ENCODE data around the gene SLC25A25. TPM values are rescaled to one million over a fixed set of nuclear protein-coding genes. Genes with fewer than 3 reads are reported as not detected.

The SLC25A25 gene
- total RNA-seq, 1 experiment from 2014 or later = 10.7 TPM

GRCh38 chr9:128121466-128121810, 53.4 kb downstream of the SLC25A25 start:
- H3K4me1 ChIP-seq (ENCODE audit: control insufficient read depth, insufficient read depth, low read length) = peaks cover 3% of the 10 kb centered on the region; the same call in 1 of the 2 replicates
- in situ Hi-C loops (cut with HindIII; ENCODE audit: low pct_unique_long_range_greater_than_20kb, low sequenced_read_pairs) (no loop called here), intact Hi-C loops (cut with micrococcal nuclease; ENCODE audit: unreplicated experiment) (no loop called here)
- no peaks in the 10 kb centered on the region for H3K9me3 ChIP-seq (ENCODE audit: control insufficient read depth, insufficient read depth, low read depth, low read length)
- no TSS peak for BruUV-seq (replicated peaks)
- H3K36me3 ChIP-seq (ENCODE audit: control insufficient read depth, insufficient read depth, low read length) = no peaks in the 10 kb centered on the region
- ChIA-PET POLR2A (no interaction called here), CTCF (no interaction called here)
- no peak overlapping the region for H3K27ac ChIP-seq (ENCODE audit: low read length)
- H3K4me3 ChIP-seq (ENCODE audit: low read depth in 2 of 2, low read length in 2 of 2) = no peak overlapping the region
- no peaks in the 10 kb centered on the region for H3K27me3 ChIP-seq (ENCODE audit: control insufficient read depth, insufficient read depth, low read length)
- DNase-seq (ENCODE audit: low read depth, low spot score) (no peak), ATAC-seq (no peak)
- TF ChIP-seq SIN3A (IDR thresholded peaks at IDR 0.05; ENCODE audit: borderline replicate concordance, insufficient read depth, low read depth, low read length) (no peak), CTCF (IDR thresholded peaks at IDR 0.05) (no peak), REST (IDR thresholded peaks at IDR 0.05; ENCODE audit: insufficient read depth in 1 of 2, low read depth in 2 of 2, low read length in 1 of 2) (no peak), POLR2AphosphoS5 (IDR thresholded peaks at IDR 0.05; ENCODE audit: low read depth, low read length) (no peak), TCF7L2 (IDR thresholded peaks at IDR 0.05; ENCODE audit: low read depth, low read length) (no peak)

GRCh38 chr9:128121924-128122808, 54.1 kb downstream of the SLC25A25 start:
- CTCF ChIA-PET = no interaction called here
- BruUV-seq (replicated peaks) = no TSS peak
- no peak overlapping the region for H3K27ac ChIP-seq (ENCODE audit: low read length)
- DNase-seq (ENCODE audit: low read depth, low spot score) (no peak), ATAC-seq (no peak)
- no peak for TF ChIP-seq POLR2AphosphoS5 (IDR thresholded peaks at IDR 0.05; ENCODE audit: low read depth, low read length)
- no peak for TF ChIP-seq SIN3A (IDR thresholded peaks at IDR 0.05; ENCODE audit: borderline replicate concordance, insufficient read depth, low read depth, low read length)
- no peak for TF ChIP-seq CTCF (IDR thresholded peaks at IDR 0.05)
- no peak for TF ChIP-seq TCF7L2 (IDR thresholded peaks at IDR 0.05; ENCODE audit: low read depth, low read length)
- no peak for TF ChIP-seq REST (IDR thresholded peaks at IDR 0.05; ENCODE audit: insufficient read depth in 1 of 2, low read depth in 2 of 2, low read length in 1 of 2)
- H3K36me3 ChIP-seq (ENCODE audit: control insufficient read depth, insufficient read depth, low read length) = no peaks in the 10 kb centered on the region; the same call in 1 of the 2 replicates
- H3K4me3 ChIP-seq (ENCODE audit: low read depth in 2 of 2, low read length in 2 of 2) = no peak overlapping the region
- intact Hi-C loops (cut with micrococcal nuclease; ENCODE audit: unreplicated experiment) (no loop called here), in situ Hi-C loops (cut with HindIII; ENCODE audit: low pct_unique_long_range_greater_than_20kb, low sequenced_read_pairs) (no loop called here)
- H3K4me1 ChIP-seq (ENCODE audit: control insufficient read depth, insufficient read depth, low read length) = peaks cover 3% of the 10 kb centered on the region; the same call in 1 of the 2 replicates
- no peaks in the 10 kb centered on the region for H3K27me3 ChIP-seq (ENCODE audit: control insufficient read depth, insufficient read depth, low read length)
- POLR2A ChIA-PET = no interaction called here
- no peaks in the 10 kb centered on the region for H3K9me3 ChIP-seq (ENCODE audit: control insufficient read depth, insufficient read depth, low read depth, low read length)
